Measurements from ENCODE around the gene PARD3.

GRCh38 chr10:34358729-34359434 is 456.2 kb downstream of the PARD3 start:
- TF ChIP-seq CTCF (conservative IDR thresholded peaks at IDR 0.05) = no peak
- no peak for TF ChIP-seq EZH2 (IDR thresholded peaks at IDR 0.05; ENCODE audit: low read depth)
